GM13976 (cell line): ENCODE data around the gene TTLL5.

Source experiments
- DNase-seq: peaks from one replicate; pipeline ENCODE4 v3.0.0; 2012; ENCODE audit warnings: low spot score
- CTCF ChIP-seq: IDR thresholded peaks from 2 replicates; pipeline ENCODE4 v1.5.1; 2012; ENCODE audit warnings: borderline replicate concordance, mild to moderate bottlenecking; ENCODE audit not compliant: insufficient read depth; ENCODE audit errors: extremely low read depth, missing control alignments, control extremely low read depth
- in situ Hi-C: fragments of 300-500 bp; cut with MboI; formaldehyde crosslinking; loops from one replicate; pipeline ENCODE4 v1.12.0; 2022; ENCODE audit warnings: low sequenced_read_pairs, mixed read lengths, inconsistent platforms; ENCODE audit not compliant: unreplicated experiment

Gene TTLL5

GRCh38 chr14:75926431-75927115 is 265.5 kb downstream of the TTLL5 start:
- no peak for DNase-seq
- in situ Hi-C loops = no loop called here
- TF ChIP-seq CTCF = no peak

- no peak for DNase-seq
- TF ChIP-seq CTCF = no peak
- in situ Hi-C loops = no loop called here
Measured at GRCh38 chr14:75927564-75928087, 266.6 kb downstream of the TTLL5 start.

GRCh38 chr14:75928690-75929181 is 267.7 kb downstream of the TTLL5 start:
- no peak for TF ChIP-seq CTCF
- in situ Hi-C loops = no loop called here
- DNase-seq = no peak

- in situ Hi-C loops = no loop called here
- DNase-seq = no peak
- TF ChIP-seq CTCF = no peak
Measured at GRCh38 chr14:75933712-75934296, 272.8 kb downstream of the TTLL5 start.

GRCh38 chr14:75934998-75935628 is 274.1 kb downstream of the TTLL5 start:
- in situ Hi-C loops = no loop called here
- TF ChIP-seq CTCF = no peak
- DNase-seq = no peak

GRCh38 chr14:75939200-75939599 is 278.2 kb downstream of the TTLL5 start:
- no peak for TF ChIP-seq CTCF
- DNase-seq = no peak
- in situ Hi-C loops = no loop called here
